Skeletal muscle tissue (tissue), 4 donors: ENCODE data around the gene ZNF541. TPM values are rescaled to one million over a fixed set of nuclear protein-coding genes. Genes with fewer than 3 reads are reported as not detected.
"Not testable (repeated sequence)": the region's sequence is repeated elsewhere in the genome, so short reads cannot be mapped to it uniquely, and the experiment has no call there.

Source experiments
- H3K27ac ChIP-seq: one replicate; pipeline ENCODE4 v1.7.0; 2013; ENCODE audit warnings: mild to moderate bottlenecking, low read depth, low read length, inconsistent platforms
- H3K27me3 ChIP-seq, 3 donors: one replicate each; pipeline ENCODE4 v1.7.0; 2013; ENCODE audit warnings: low read length in 3 of 3; ENCODE audit not compliant: control insufficient read depth in 3 of 3, insufficient read depth in 3 of 3
- H3K36me3 ChIP-seq, 3 donors: one replicate each; pipeline ENCODE4 v1.7.0; 2013; ENCODE audit warnings: low read length in 3 of 3; ENCODE audit not compliant: control insufficient read depth in 3 of 3, insufficient read depth in 3 of 3
- H3K4me1 ChIP-seq, 3 donors: one replicate each; pipeline ENCODE4 v1.7.0; 2013; ENCODE audit warnings: low read length in 3 of 3, mild to moderate bottlenecking in 3 of 3; ENCODE audit not compliant: control insufficient read depth in 3 of 3, insufficient read depth in 3 of 3
- H3K4me3 ChIP-seq, 3 donors: one replicate each; pipeline ENCODE4 v1.7.0; 2013; ENCODE audit warnings: low read length in 3 of 3
- H3K9ac ChIP-seq, 3 donors: one replicate each; pipeline ENCODE4 v1.7.0; 2013; ENCODE audit warnings: low read length in 3 of 3, mild to moderate bottlenecking in 3 of 3, moderate library complexity in 2 of 3, low read depth in 1 of 3
- H3K9me3 ChIP-seq, 3 donors: one replicate each; pipeline ENCODE4 v1.7.0; 2013; ENCODE audit warnings: low read length in 3 of 3; ENCODE audit not compliant: control insufficient read depth in 3 of 3
- total RNA-seq: library from RNA; depleted of rRNA; stranded (reverse); fragments of >200 nt; gene quantifications from one replicate; pipeline ENCODE4 v1.2.3, GENCODE V29; 2014
- donor health status: Osteomylitis.

Gene ZNF541
- total RNA-seq, 1 donor from 2014 or later = not detected

DNA sequence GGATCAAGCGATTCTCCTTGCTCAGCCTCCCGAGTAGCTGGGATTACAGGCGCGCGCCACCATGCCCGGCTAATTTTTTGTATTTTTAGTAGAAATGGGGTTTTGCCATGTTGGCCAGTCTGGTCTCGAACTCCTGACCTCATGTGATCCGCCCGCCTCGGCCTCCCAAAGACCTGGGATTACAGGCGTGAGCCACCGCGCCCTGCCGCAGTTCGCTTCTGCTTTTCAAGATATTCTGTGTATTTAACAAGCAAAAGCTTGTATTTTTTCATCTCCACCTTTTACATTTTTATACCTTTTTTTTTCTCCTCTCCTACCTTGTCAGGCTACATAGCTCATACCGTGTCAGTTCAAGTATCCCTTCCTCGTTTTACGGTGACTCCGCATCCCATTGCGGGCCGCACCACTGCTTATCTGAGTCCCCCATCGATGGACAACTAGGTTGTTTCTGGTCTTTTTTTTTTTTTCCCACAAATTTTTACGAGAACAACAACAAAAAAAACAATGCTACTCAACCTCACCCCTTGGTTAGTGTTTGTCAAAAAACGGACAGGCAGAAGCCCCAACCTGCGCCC, 26.8 kb upstream of the ZNF541 start:
- peak overlapping the region; percentile 39 for H3K27ac ChIP-seq
- peaks cover 10 to 21% (median 10%) of the 10 kb centered on the region in 3 donors for H3K4me1 ChIP-seq
- peak overlapping the region; percentile 58 to 76 (median 76) for H3K9ac ChIP-seq
- H3K9me3 ChIP-seq, H3K27me3 ChIP-seq, H3K36me3 ChIP-seq: not testable (repeated sequence)
- peak overlapping the region; percentile 56 to 70 (median 67) for H3K4me3 ChIP-seq

DNA sequence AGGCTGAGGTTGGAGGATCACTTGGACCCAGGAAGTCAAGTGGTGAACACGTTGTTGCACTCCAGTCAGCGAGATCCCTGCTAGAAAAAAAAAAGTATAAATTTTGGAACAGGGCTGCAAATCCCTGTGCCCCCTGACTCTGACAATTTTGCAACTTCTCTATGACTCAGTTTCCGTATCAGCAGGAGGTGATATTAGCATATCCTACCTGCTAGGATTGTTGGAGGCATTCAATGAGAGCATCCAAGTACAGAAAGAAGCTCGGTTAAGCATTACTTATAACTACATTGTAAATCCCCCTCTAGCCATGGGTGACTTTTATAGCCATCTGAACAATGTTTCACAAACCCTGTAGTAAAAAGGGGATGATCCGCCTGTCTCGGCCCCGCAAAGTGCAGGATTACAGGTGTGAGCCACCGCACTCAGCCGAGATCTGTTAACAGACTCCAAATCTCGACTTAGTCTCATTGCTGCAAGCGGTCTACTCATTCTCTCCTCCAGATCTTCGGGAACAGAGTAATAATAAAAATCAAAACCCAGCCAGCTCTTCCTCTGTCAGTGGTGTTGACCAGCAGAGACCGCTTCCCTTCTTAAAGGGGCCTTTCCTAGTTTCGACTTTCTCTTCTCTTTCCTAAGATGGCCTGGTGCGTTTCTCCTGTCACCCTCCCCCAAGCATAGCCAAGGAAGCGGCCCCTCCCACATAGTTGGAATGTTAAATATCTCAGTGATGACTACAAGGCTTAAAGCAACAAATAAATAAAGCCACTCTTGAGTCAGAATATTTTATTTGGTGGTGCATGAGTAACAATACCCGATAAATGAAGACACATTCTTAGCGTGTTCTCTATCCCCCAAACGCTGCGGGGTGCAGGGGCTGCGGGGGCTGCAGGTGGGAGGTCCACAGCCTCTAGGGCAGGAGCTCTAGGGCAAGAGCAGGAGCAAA, 25.7 kb upstream of the ZNF541 start:
- H3K4me1 ChIP-seq = peaks cover 10 to 21% (median 10%) of the 10 kb centered on the region in 3 donors
- no peaks in the 10 kb centered on the region for H3K27me3 ChIP-seq
- H3K27ac ChIP-seq = peak overlapping the region; percentile 70
- H3K4me3 ChIP-seq = peak overlapping the region; percentile 36 to 75 (median 50)
- peak overlapping the region; percentile 39 to 73 (median 61) for H3K9ac ChIP-seq
- no peaks in the 10 kb centered on the region for H3K9me3 ChIP-seq
- no peaks in the 10 kb centered on the region for H3K36me3 ChIP-seq

DNA sequence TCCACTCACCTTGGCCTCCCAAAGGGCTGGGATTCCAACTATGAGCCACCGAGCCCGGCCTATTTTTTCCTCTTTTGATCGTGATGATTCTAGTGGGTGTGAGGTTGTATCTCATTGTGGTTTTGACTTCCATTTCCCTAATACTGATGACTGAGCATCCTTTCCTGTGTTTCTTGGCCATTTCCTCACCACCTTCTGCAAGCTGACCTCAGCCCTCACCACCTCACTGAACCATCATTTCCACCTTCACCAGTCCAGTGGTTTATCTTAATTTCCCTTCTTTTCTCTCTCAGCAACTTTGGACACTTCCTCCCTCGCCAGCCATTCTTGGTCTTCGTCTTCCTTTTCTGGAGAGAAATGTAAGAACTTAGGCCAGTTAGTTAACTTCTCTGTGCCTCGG, 23.0 kb upstream of the ZNF541 start:
- H3K4me1 ChIP-seq = peaks cover 10 to 15% (median 10%) of the 10 kb centered on the region in 3 donors
- H3K36me3 ChIP-seq = no peaks in the 10 kb centered on the region
- no peaks in the 10 kb centered on the region for H3K9me3 ChIP-seq
- H3K9ac ChIP-seq = no peak overlapping the region
- H3K27me3 ChIP-seq = no peaks in the 10 kb centered on the region
- no peak overlapping the region for H3K4me3 ChIP-seq
- H3K27ac ChIP-seq = no peak overlapping the region

DNA sequence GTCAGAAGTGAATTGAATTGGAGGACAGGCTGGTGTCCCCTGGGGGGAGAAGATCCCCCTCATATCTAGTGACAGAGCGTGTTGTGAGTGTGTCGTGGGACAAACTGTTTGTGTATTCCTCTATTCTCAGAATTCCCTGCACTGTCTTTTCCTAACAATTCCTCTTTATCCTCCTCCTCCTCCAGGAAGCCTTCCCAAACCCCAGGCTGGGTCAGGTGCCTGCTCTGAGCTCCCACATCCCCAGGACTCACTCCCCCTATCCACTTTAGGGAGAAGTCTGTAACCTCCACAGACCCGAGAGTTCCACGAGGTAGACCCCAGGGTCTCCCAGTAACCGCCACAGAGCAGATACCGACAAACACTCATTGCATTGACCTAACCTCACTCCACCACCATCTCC, 20.9 kb upstream of the ZNF541 start:
- Histone ChIP-seq H3K36me3 (no peaks in the 10 kb centered on the region), H3K27me3 (no peaks in the 10 kb centered on the region), H3K4me1 (peaks cover 2 to 7% (median 5%) of the 10 kb centered on the region in 3 donors), H3K27ac (no peak overlapping the region), H3K4me3 (no peak overlapping the region), H3K9me3 (no peaks in the 10 kb centered on the region), H3K9ac (no peak overlapping the region)

DNA sequence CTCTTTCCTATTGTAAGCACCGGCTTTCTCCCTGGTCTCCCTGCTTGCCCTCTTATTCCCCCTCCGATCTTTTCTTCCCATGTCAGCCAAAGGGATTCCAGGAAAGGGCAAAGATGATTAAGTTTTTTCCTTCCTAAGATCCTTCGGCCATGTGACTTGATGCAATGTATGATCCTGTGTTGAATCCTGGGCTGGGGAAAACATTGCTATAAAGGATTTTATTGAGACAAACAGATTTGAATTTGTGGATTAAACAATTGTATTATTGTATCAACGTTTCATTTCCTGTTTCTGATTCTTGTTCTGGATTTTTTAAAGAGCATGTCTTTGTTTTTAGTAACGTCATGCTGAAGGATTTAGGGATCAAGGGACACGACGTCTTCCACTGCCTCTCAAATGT, 16.9 kb upstream of the ZNF541 start:
- no peaks in the 10 kb centered on the region for H3K4me1 ChIP-seq
- no peaks in the 10 kb centered on the region for H3K36me3 ChIP-seq
- H3K27ac ChIP-seq = no peak overlapping the region
- H3K9ac ChIP-seq = no peak overlapping the region
- no peak overlapping the region for H3K4me3 ChIP-seq
- H3K9me3 ChIP-seq = peaks cover 0 to 3% (median 0%) of the 10 kb centered on the region in 3 donors
- H3K27me3 ChIP-seq = peaks cover 0 to 2% (median 0%) of the 10 kb centered on the region in 3 donors

DNA sequence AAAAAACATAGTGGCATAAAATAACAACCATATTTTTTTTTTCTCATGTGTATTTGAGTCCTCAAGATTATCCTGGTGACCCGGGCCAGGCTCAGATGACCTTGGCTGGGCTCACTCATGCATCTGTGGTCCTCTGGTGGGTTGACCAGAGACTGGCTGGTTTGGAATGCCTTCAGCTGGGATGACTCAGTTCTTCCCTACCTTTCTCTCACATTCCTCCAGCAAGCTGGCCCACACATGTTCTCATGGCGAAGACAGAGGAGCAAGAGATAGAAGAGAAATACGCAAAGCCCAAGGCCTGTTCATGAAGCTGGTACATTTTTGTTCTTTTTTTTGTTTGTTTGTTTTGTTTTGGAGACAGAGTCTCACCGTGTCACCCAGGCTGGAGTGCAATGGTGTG, 14.3 kb upstream of the ZNF541 start:
- no peak overlapping the region for H3K27ac ChIP-seq
- H3K4me3 ChIP-seq = no peak overlapping the region
- peaks cover 0 to 3% (median 0%) of the 10 kb centered on the region in 3 donors for H3K9me3 ChIP-seq
- H3K27me3 ChIP-seq = peaks cover 0 to 2% (median 0%) of the 10 kb centered on the region in 3 donors
- H3K36me3 ChIP-seq = no peaks in the 10 kb centered on the region
- H3K9ac ChIP-seq = no peak overlapping the region
- no peaks in the 10 kb centered on the region for H3K4me1 ChIP-seq

DNA sequence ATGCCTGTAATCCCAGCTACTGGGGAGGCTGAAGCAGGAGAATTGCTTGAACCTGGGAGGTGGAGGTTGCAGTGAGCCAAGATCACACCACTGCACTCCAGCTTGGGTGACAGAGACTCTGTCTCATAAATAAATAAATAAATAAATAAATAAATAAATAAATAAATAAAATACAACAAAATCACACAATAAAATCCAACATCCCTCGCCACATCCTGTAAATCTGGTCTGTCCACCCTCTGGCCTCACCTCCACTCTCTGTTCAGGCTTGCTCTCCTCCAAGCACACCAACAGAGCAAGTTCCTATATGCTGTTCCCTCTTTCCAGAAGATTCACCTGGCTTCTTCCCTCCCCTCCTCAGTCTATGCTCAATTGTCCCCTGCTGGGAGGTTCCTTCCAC, 10.2 kb upstream of the ZNF541 start:
- not testable (repeated sequence) for H3K36me3 ChIP-seq, H3K4me3 ChIP-seq, H3K9me3 ChIP-seq, H3K9ac ChIP-seq, H3K27me3 ChIP-seq, H3K27ac ChIP-seq, H3K4me1 ChIP-seq

DNA sequence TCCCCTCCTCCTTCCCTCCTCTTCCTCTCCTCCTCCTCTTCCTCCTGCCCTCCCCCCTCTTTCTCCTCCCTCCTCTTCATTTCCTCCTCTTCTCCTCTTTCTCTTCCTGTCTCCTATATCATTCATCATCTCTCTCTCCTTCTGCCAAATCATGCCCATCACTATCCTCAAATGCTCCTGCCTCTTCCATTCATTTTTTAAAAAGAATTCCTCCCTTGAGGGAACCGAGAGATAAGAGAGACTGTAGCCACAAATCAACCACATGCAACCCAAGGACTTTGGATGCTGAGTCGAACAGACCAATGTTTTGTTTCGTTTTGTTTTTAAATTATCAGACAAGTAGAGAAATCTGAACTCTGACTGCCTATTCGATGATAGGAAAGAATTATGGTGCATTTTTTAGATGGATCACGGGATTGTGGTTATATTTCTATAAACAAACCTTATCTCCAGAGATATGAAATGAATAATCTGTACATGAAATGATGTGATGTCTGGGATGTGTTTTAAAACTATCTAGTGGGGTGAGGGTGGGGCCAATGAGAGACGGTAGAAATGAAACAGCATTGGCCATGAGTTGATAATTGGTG, 9.5 kb upstream of the ZNF541 start:
- Histone ChIP-seq H3K27ac (no peak overlapping the region), H3K27me3 (peaks cover 0 to 2% (median 0%) of the 10 kb centered on the region in 3 donors), H3K4me3 (no peak overlapping the region), H3K9ac (no peak overlapping the region), H3K9me3 (peaks cover 0 to 3% (median 0%) of the 10 kb centered on the region in 3 donors), H3K36me3 (no peaks in the 10 kb centered on the region), H3K4me1 (no peaks in the 10 kb centered on the region)

DNA sequence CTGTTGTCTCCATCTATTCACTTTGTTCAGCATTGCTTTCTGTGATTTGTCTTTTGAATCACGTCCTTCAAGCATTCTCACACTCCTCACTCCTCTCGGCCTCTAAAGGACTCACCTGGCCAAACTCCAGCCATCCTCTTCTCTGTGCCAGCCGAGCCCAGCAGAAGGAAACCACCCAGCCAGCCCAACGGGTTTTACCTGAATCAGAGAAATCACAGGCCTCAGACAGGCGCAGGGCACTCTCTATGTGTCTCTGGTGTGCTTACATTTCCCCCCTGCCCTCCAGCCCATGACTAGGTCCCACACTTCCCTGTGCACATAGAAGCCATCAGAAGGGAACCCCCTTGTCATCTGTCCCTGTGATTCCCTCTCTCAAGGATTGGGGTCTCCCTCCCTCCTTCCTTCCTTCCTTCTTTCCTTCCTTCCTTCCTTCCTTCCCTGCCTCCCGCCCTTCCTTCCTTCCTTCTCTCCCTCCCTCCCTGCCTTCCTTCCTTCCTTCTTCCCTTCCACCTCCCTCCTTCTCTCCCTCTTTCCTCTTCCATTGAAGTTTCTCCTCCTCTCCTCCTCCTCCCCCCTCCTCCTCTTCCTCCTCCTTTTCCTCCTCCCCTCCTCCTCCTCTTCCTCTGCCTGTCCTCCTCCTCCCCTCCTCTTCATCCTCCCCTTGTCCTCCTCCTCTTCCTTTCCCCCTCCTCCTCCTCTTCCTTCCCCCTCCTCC, 8.8 kb upstream of the ZNF541 start:
- Histone ChIP-seq H3K36me3 (no peaks in the 10 kb centered on the region), H3K9ac (no peak overlapping the region), H3K9me3 (peaks cover 0 to 3% (median 0%) of the 10 kb centered on the region in 3 donors), H3K27me3 (peaks cover 0 to 2% (median 0%) of the 10 kb centered on the region in 3 donors), H3K4me3 (no peak overlapping the region), H3K27ac (no peak overlapping the region), H3K4me1 (no peaks in the 10 kb centered on the region)
